Parathyroid adenoma (tissue), 2 donors: ENCODE measurements around the gene SCFD2.

ENCODE experiments used
- H2AFZ ChIP-seq: fragments of 300-600 bp; sonication (generic); one replicate; pipeline ENCODE4 v1.7.0; 2017; ENCODE audit warnings: antibody characterized with exemption, mild to moderate bottlenecking
- H3K27ac ChIP-seq: fragments of 300-600 bp; sonication (generic); one replicate; pipeline ENCODE4 v1.7.0; 2017
- H3K27me3 ChIP-seq: fragments of 300-600 bp; sonication (generic); one replicate; pipeline ENCODE4 v1.7.0; 2017; ENCODE audit warnings: low read length; ENCODE audit not compliant: control insufficient read depth, insufficient read depth
- H3K36me3 ChIP-seq: fragments of 300-600 bp; sonication (generic); one replicate; pipeline ENCODE4 v1.7.0; 2017; ENCODE audit warnings: low read length; ENCODE audit not compliant: control insufficient read depth, insufficient read depth
- H3K4me1 ChIP-seq: fragments of 300-600 bp; sonication (generic); one replicate; pipeline ENCODE4 v1.7.0; 2017; ENCODE audit warnings: control low read depth
- H3K4me2 ChIP-seq: fragments of 300-600 bp; sonication (generic); one replicate; pipeline ENCODE4 v1.7.0; 2017; ENCODE audit warnings: low read length
- H3K4me3 ChIP-seq: fragments of 300-600 bp; sonication (generic); one replicate; pipeline ENCODE4 v1.7.0; 2017; ENCODE audit warnings: low read depth, low read length
- H3K79me2 ChIP-seq: fragments of 300-600 bp; sonication (generic); one replicate; pipeline ENCODE4 v1.7.0; 2017; ENCODE audit warnings: control low read depth
- H3K9ac ChIP-seq: fragments of 300-600 bp; sonication (generic); one replicate; pipeline ENCODE4 v1.7.0; 2017; ENCODE audit warnings: mild to moderate bottlenecking
- H3K9me3 ChIP-seq: fragments of 300-600 bp; sonication (generic); one replicate; pipeline ENCODE4 v1.7.0; 2017; ENCODE audit warnings: low read length; ENCODE audit not compliant: control insufficient read depth
- TF ChIP-seq, protein P1 (sequence below): fragments of 300-600 bp; sonication (generic); IDR thresholded peaks from one replicate; pipeline ENCODE4 v1.7.0; 2017; ENCODE audit warnings: antibody characterized with exemption, mild to moderate bottlenecking
- donor health status: primary hyperparathyroidism.

Gene SCFD2

DNA sequence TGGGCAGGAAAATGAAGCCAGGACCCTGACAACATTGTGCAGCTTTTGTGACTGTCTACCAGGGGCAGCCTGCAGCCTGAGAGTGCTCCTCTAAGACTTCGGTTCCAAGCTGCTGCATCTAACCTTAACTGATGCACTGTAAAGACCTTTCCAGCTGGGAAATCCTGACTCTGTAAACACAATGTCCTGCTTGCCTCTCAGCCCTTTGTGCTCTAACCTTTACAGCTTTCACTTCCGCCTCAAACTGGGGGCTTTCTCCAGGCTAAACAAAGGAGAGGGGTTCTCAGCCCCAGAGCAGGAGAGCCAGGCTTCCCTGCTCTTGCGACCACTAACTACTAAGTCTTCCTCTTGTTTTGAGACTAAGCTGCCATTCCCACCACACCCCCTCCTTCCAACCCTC lies 523.1 kb downstream of the SCFD2 start:
- H3K9ac ChIP-seq = no peak overlapping the region
- no peaks in the 10 kb centered on the region for H3K36me3 ChIP-seq
- H3K4me3 ChIP-seq = no peak overlapping the region
- TF ChIP-seq, protein P1, sequence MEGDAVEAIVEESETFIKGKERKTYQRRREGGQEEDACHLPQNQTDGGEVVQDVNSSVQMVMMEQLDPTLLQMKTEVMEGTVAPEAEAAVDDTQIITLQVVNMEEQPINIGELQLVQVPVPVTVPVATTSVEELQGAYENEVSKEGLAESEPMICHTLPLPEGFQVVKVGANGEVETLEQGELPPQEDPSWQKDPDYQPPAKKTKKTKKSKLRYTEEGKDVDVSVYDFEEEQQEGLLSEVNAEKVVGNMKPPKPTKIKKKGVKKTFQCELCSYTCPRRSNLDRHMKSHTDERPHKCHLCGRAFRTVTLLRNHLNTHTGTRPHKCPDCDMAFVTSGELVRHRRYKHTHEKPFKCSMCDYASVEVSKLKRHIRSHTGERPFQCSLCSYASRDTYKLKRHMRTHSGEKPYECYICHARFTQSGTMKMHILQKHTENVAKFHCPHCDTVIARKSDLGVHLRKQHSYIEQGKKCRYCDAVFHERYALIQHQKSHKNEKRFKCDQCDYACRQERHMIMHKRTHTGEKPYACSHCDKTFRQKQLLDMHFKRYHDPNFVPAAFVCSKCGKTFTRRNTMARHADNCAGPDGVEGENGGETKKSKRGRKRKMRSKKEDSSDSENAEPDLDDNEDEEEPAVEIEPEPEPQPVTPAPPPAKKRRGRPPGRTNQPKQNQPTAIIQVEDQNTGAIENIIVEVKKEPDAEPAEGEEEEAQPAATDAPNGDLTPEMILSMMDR = no peak
- H3K4me1 ChIP-seq = peaks cover 2% of the 10 kb centered on the region
- H3K79me2 ChIP-seq = no peaks in the 10 kb centered on the region
- H3K9me3 ChIP-seq = no peaks in the 10 kb centered on the region
- no peak overlapping the region for H3K4me2 ChIP-seq
- peak overlapping the region; percentile 56 for H2AFZ ChIP-seq
- H3K27ac ChIP-seq = no peak overlapping the region
- no peaks in the 10 kb centered on the region for H3K27me3 ChIP-seq

DNA sequence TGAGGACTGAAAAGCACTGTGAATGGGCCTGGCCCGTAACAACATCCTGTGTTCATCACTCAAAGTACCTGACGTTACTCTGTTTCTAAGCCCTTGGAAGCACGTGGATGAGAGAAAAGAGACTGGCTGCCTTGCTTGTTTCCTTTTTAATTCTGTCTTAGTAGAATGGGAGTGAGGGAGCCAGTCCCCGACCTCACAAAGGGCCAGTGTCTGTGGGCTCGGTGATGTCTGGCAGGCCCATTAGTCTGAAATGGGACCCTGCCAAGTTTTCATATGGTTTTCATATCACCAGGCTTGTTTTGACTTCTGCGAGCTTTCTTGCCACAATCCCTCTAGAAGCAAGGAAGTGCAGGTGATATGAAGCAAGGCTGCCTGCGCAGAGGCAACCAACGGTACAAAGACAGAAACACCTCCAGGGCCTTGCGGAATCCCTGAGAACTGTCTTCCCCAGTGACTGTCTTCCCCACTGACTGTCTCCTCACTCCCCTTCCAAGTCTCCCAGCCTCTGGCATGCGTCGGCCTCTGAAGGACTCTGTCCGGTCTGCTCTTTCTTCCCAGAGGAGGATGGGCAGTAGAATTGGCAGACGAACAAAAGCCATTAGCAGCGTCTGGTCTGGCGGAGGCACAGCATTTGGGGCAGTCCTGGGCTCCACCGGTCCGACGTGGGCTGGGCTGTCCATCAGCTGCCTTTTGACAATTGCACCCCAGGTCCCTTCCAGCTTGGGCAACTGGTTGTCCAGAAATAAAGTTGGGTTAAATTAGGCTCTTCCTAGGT lies 524.0 kb downstream of the SCFD2 start:
- H3K9ac ChIP-seq = no peak overlapping the region
- H2AFZ ChIP-seq = peak overlapping the region; percentile 50
- TF ChIP-seq, protein P1 = no peak
- H3K9me3 ChIP-seq = no peaks in the 10 kb centered on the region
- H3K36me3 ChIP-seq = no peaks in the 10 kb centered on the region
- H3K4me2 ChIP-seq = no peak overlapping the region
- no peaks in the 10 kb centered on the region for H3K79me2 ChIP-seq
- no peak overlapping the region for H3K4me3 ChIP-seq
- peaks cover 2% of the 10 kb centered on the region for H3K4me1 ChIP-seq
- no peaks in the 10 kb centered on the region for H3K27me3 ChIP-seq
- H3K27ac ChIP-seq = no peak overlapping the region

DNA sequence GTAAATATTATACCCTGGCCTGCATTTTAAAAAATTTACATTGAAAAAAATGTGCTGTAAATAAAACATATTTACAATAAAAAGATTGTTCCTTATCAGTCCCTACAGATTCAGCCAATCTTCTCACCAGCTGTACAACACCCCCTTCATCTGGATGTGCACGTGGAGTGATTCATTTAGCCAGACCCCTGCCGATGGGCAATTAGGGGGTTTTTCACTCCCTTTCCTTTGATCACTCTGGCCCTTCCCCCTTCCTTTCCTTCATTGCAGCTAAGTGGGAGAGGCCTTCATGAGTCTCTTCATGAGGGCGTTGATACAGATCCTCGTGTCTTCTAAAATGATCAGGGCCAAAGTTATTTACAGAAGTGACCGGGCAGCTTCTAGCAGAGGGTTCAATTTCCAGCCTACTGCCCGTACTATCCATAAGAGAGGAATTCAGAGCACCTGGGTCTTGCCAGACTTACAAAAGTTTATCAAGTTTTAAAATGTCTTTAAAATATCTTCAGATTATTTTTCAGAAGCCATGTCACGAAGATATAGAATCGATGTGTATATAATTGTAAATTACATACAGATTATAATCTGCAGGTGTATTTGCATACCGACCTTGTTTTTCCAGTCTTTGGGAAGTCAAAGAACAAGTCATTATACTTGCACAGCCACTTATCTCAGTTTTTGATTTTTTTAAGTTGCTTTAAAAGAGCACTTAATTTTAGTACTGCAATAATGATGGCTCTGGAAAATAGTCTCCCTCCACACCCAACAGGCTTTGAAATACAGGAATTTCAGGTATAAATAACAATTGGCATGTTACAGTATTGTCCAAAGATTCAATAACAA lies 525.1 kb downstream of the SCFD2 start:
- TF ChIP-seq, protein P1 = no peak
- Histone ChIP-seq H3K4me1 (peaks cover 2% of the 10 kb centered on the region), H3K36me3 (no peaks in the 10 kb centered on the region), H3K27me3 (no peaks in the 10 kb centered on the region), H2AFZ (peak overlapping the region; percentile 46), H3K9me3 (no peaks in the 10 kb centered on the region), H3K9ac (no peak overlapping the region), H3K4me3 (no peak overlapping the region), H3K4me2 (no peak overlapping the region), H3K27ac (no peak overlapping the region), H3K79me2 (no peaks in the 10 kb centered on the region)

- Histone ChIP-seq H3K4me3 (no peak overlapping the region), H3K27me3 (no peaks in the 10 kb centered on the region), H2AFZ (no peak overlapping the region), H3K27ac (no peak overlapping the region), H3K79me2 (no peaks in the 10 kb centered on the region), H3K9ac (no peak overlapping the region), H3K36me3 (no peaks in the 10 kb centered on the region), H3K9me3 (no peaks in the 10 kb centered on the region), H3K4me1 (peaks cover 2% of the 10 kb centered on the region), H3K4me2 (no peak overlapping the region)
- TF ChIP-seq, protein P1 = no peak
These were observed 526.9 kb downstream of the SCFD2 start for GRCh38 chr4:52838729-52839586.
